ENCODE measurements around the gene SYT1. TPM values are rescaled to one million over a fixed set of nuclear protein-coding genes. Genes with fewer than 3 reads are reported as not detected.

SYT1 gene
- total and polyA plus RNA-seq, 2 of the 4 experiments (the other 2 are of a cell fraction) = 2.8 to 3.0 TPM

GRCh38 chr12:79367032-79367589 lies 502.5 kb downstream of the SYT1 start:
- Histone ChIP-seq H4K20me1 (ENCODE audit: insufficient read depth, low read length) (no peaks in the 10 kb centered on the region), H3K36me3 (ENCODE audit: control insufficient read depth, insufficient read depth, low read length) (no peaks in the 10 kb centered on the region), H4K5ac (ENCODE audit: low read depth, low read length) (no peak overlapping the region), H3K4me3 (ENCODE audit: insufficient read depth, low read depth, low read length) (no peak overlapping the region), H3K4ac (ENCODE audit: low read depth, low read length) (no peak overlapping the region), H2AFZ (replicated peaks; ENCODE audit: low read length, poor library complexity) (no peak overlapping the region), H2BK5ac (ENCODE audit: low read depth, low read length, poor library complexity, severe bottlenecking) (no peak overlapping the region), H3K4me1 (ENCODE audit: control insufficient read depth, insufficient read depth, low read length) (no peaks in the 10 kb centered on the region), H4K91ac (ENCODE audit: insufficient read depth, low read depth, low read length) (no peak overlapping the region), H3K9me3 (ENCODE audit: control insufficient read depth, insufficient read depth, low read length) (no peaks in the 10 kb centered on the region), H3K23ac (ENCODE audit: low read depth, low read length) (no peak overlapping the region), H3K9me1 (ENCODE audit: insufficient read depth, low read length) (no peaks in the 10 kb centered on the region), H4K8ac (ENCODE audit: low read depth in 2 of 2, low read length in 2 of 2) (no peak overlapping the region), H3K4me2 (ENCODE audit: low read depth, low read length) (no peak overlapping the region), H3K27ac (ENCODE audit: insufficient read depth, low read length) (no peak overlapping the region), H2BK120ac (ENCODE audit: low read depth, low read length) (no peak overlapping the region), H3K27me3 (ENCODE audit: control insufficient read depth, insufficient read depth, low read length) (no peaks in the 10 kb centered on the region), H3K18ac (ENCODE audit: low read depth, low read length) (no peak overlapping the region), H3K56ac (ENCODE audit: extremely low read depth, insufficient read depth, low read length) (no peak overlapping the region), H3K79me1 (ENCODE audit: low read depth in 1 of 2, low read length in 2 of 2) (no peaks in the 10 kb centered on the region), H3K9ac (ENCODE audit: low read depth, low read length) (no peak overlapping the region), H3K14ac (replicated peaks; ENCODE audit: low read depth, low read length) (no peak overlapping the region), H2BK15ac (ENCODE audit: low read depth, low read length) (no peak overlapping the region), H2AK5ac (ENCODE audit: low read depth, low read length) (no peak overlapping the region), H2AK9ac (replicated peaks; ENCODE audit: low read depth, low read length, poor library complexity) (no peak overlapping the region), H2BK20ac (ENCODE audit: low read depth, low read length) (no peak overlapping the region)
- no peak for DNase-seq
- ChIA-PET POLR2A (ENCODE audit: unreplicated experiment) (no interaction called here), CTCF (no interaction called here)
- intact Hi-C loops (cut with micrococcal nuclease) = no loop called here
- no CpG with 5 or more reads among the region's 3 CpGs for WGBS, 2 experiments (ENCODE audit: extremely low coverage in 2 of 2, insufficient read length in 1 of 2)
- TF ChIP-seq MAFK (IDR thresholded peaks at IDR 0.05; ENCODE audit: low read depth, low read length) = no peak
- BruUV-seq (replicated peaks) = no TSS peak
- in situ Hi-C loops (cut with MboI; ENCODE audit: low sequenced_read_pairs) = loop anchor here (25.0 kb wide), 1 partner anchor 1180 kb away; no protein-coding TSS in a partner anchor
- ATAC-seq (ENCODE audit: low read depth) = no peak
- dilution Hi-C loops (cut with HindIII; ENCODE audit: low sequenced_read_pairs, unreplicated experiment) = no loop called here
